Endodermal cell (in vitro differentiated cells): ENCODE measurements around the gene PGBD5. TPM values are rescaled to one million over a fixed set of nuclear protein-coding genes. Genes with fewer than 3 reads are reported as not detected.
"Not testable (repeated sequence)": the region's sequence is repeated elsewhere in the genome, so short reads cannot be mapped to it uniquely, and the experiment has no call there.

ENCODE experiments used
- DNase-seq: peaks from one replicate; pipeline ENCODE4 v3.0.0-alpha.2; 2017
- H3K27ac ChIP-seq: 2 replicates; pipeline ENCODE4 v1.5.1; 2013; ENCODE audit warnings: mild to moderate bottlenecking, low read depth, low read length, moderate library complexity
- H3K27me3 ChIP-seq: 2 replicates; pipeline ENCODE4 v1.6.1; 2013; ENCODE audit warnings: mild to moderate bottlenecking, low read length, moderate library complexity; ENCODE audit not compliant: insufficient read depth, control insufficient read depth, poor library complexity, severe bottlenecking
- H3K36me3 ChIP-seq: 2 replicates; pipeline ENCODE4 v1.7.0; 2013; ENCODE audit warnings: mild to moderate bottlenecking, low read length, moderate library complexity; ENCODE audit not compliant: control insufficient read depth, insufficient read depth
- H3K4me1 ChIP-seq: one replicate; pipeline ENCODE4 v1.7.0; 2013; ENCODE audit warnings: low read length; ENCODE audit not compliant: control insufficient read depth, insufficient read depth
- H3K4me3 ChIP-seq: 2 replicates; pipeline ENCODE4 v1.5.1; 2013; ENCODE audit warnings: mild to moderate bottlenecking, low read length, moderate library complexity
- H3K9ac ChIP-seq: 2 replicates; pipeline ENCODE4 v1.6.1; 2013; ENCODE audit warnings: mild to moderate bottlenecking, low read length, moderate library complexity; ENCODE audit not compliant: poor library complexity, severe bottlenecking; ENCODE audit errors: extremely low read depth
- H3K9me3 ChIP-seq: 2 replicates; pipeline ENCODE4 v1.6.1; 2013; ENCODE audit warnings: mild to moderate bottlenecking, low read length, moderate library complexity; ENCODE audit not compliant: control insufficient read depth
- H3K27ac Mint-ChIP-seq: 2 replicates; pipeline ENCODE4 v1.8.0; 2020; ENCODE audit warnings: mixed read lengths
- H3K27me3 Mint-ChIP-seq: 2 replicates; pipeline ENCODE4 v1.8.0; 2021; ENCODE audit warnings: mild to moderate bottlenecking, mixed read lengths; ENCODE audit not compliant: insufficient read depth
- H3K36me3 Mint-ChIP-seq: 2 replicates; pipeline ENCODE4 v1.8.0; 2020; ENCODE audit warnings: low read depth, mixed read lengths
- H3K4me1 Mint-ChIP-seq: 2 replicates; pipeline ENCODE4 v1.8.0; 2020; ENCODE audit warnings: mixed read lengths
- H3K4me3 Mint-ChIP-seq: 2 replicates; pipeline ENCODE4 v1.8.0; 2020; ENCODE audit warnings: mild to moderate bottlenecking, moderate library complexity, mixed read lengths
- H3K9me3 Mint-ChIP-seq: 2 replicates; pipeline ENCODE4 v1.8.0; 2020; ENCODE audit warnings: mild to moderate bottlenecking, mixed read lengths
- CTCF ChIP-seq: fragments of 200-600 bp; sonication (generic); conservative IDR thresholded peaks from 2 replicates; pipeline ENCODE4 v1.5.0; 2021; ENCODE audit warnings: antibody characterized with exemption, mild to moderate bottlenecking
- WGBS, 2 experiments: methylation state at CpG; one replicate each; pipeline versions ENCODE4 v1.1.5 to v1.1.7; 2013; ENCODE audit warnings: missing lambda C conversion rate in 2 of 2, mixed read lengths in 1 of 2; ENCODE audit not compliant: insufficient coverage in 1 of 2, insufficient read length in 1 of 2; 5-methylcytosine and 5-hydroxymethylcytosine counted together
- total RNA-seq, 2 donors: library from RNA; stranded (reverse); fragmentation: NEBNext Ultra II Directional in 1 of 2; extraction: Animal tissue kit (Norgen Biotek cat#: 25700) in 1 of 2; gene quantifications; 2 replicates in 1 of 2; 3 replicates in 1 of 2; pipeline ENCODE4 v1.2.1, GENCODE V29; 2021

PGBD5 gene
- total RNA-seq, 2 donors from 2014 or later = 1.3 to 4.6 TPM

GRCh38 chr1:230407351-230407750 is 18.8 kb downstream of the PGBD5 start:
- TF ChIP-seq CTCF = no peak
- Mint-ChIP-seq H3K27me3 (no peaks in the 10 kb centered on the region), H3K4me1 (no peaks in the 10 kb centered on the region), H3K4me3 (no peak overlapping the region), H3K9me3 (no peaks in the 10 kb centered on the region), H3K27ac (no peak overlapping the region), H3K36me3 (no peaks in the 10 kb centered on the region)
- H3K9me3 ChIP-seq = no peaks in the 10 kb centered on the region
- WGBS, 2 experiments = 95 to 100% methylated on average over 1 to 2 of the region's 2 CpGs
- H3K4me1 ChIP-seq = no peaks in the 10 kb centered on the region
- H3K9ac ChIP-seq = no peak overlapping the region
- peak; percentile 15 for DNase-seq
- no peaks in the 10 kb centered on the region for H3K36me3 ChIP-seq
- no peak overlapping the region for H3K4me3 ChIP-seq
- no peak overlapping the region for H3K27ac ChIP-seq
- H3K27me3 ChIP-seq = no peaks in the 10 kb centered on the region

GRCh38 chr1:230406727-230407126 is 19.4 kb downstream of the PGBD5 start:
- not testable (repeated sequence) for H3K27me3 ChIP-seq, H3K4me3 ChIP-seq, H3K27ac ChIP-seq, H3K9me3 Mint-ChIP-seq, H3K36me3 ChIP-seq, H3K9ac ChIP-seq, H3K4me3 Mint-ChIP-seq, H3K36me3 Mint-ChIP-seq, H3K27me3 Mint-ChIP-seq, H3K27ac Mint-ChIP-seq, H3K9me3 ChIP-seq, DNase-seq, H3K4me1 Mint-ChIP-seq, H3K4me1 ChIP-seq
- 96 to 98% methylated on average over 5 to 11 of the region's 11 CpGs for WGBS, 2 experiments

- peaks cover 2% of the 10 kb centered on the region for H3K4me1 Mint-ChIP-seq
- WGBS, 2 experiments = 87 to 91% methylated on average over 4 to 7 of the region's 7 CpGs
- no peak overlapping the region for H3K4me3 Mint-ChIP-seq
- no peaks in the 10 kb centered on the region for H3K9me3 Mint-ChIP-seq
- peak; percentile 73 for DNase-seq
- no peaks in the 10 kb centered on the region for H3K4me1 ChIP-seq
- peak; percentile 67 for TF ChIP-seq CTCF
- H3K27me3 ChIP-seq = no peaks in the 10 kb centered on the region
- H3K36me3 ChIP-seq = no peaks in the 10 kb centered on the region
- H3K4me3 ChIP-seq = no peak overlapping the region
- H3K27ac Mint-ChIP-seq = no peak overlapping the region
- no peaks in the 10 kb centered on the region for H3K9me3 ChIP-seq
- H3K27me3 Mint-ChIP-seq = no peaks in the 10 kb centered on the region
- H3K9ac ChIP-seq = no peak overlapping the region
- H3K27ac ChIP-seq = no peak overlapping the region
- H3K36me3 Mint-ChIP-seq = no peaks in the 10 kb centered on the region
These were observed 22.7 kb downstream of the PGBD5 start for GRCh38 chr1:230403442-230403841.

- Mint-ChIP-seq H3K36me3 (no peaks in the 10 kb centered on the region), H3K27me3 (no peaks in the 10 kb centered on the region), H3K27ac (no peak overlapping the region), H3K4me1 (peaks cover 6% of the 10 kb centered on the region), H3K4me3 (no peak overlapping the region), H3K9me3 (no peaks in the 10 kb centered on the region)
- Histone ChIP-seq H3K27ac (no peak overlapping the region), H3K27me3 (no peaks in the 10 kb centered on the region), H3K36me3 (no peaks in the 10 kb centered on the region), H3K4me1 (no peaks in the 10 kb centered on the region), H3K4me3 (no peak overlapping the region), H3K9me3 (no peaks in the 10 kb centered on the region), H3K9ac (no peak overlapping the region)
- 86 to 91% methylated on average over 2 to 8 of the region's 8 CpGs for WGBS, 2 experiments
- peak; percentile 52 for DNase-seq
- TF ChIP-seq CTCF = no peak
These were observed 24.3 kb downstream of the PGBD5 start for GRCh38 chr1:230401763-230402294.
